Endothelial cell (in vitro differentiated cells): Measurements from ENCODE around the gene SLC8A1. TPM values are rescaled to one million over a fixed set of nuclear protein-coding genes. Genes with fewer than 3 reads are reported as not detected.

ENCODE experiments used
- DNase-seq: peaks from one replicate; pipeline ENCODE4 v3.0.0; 2021; ENCODE audit warnings: low spot score
- H3K27ac Mint-ChIP-seq: one replicate; pipeline ENCODE4 v1.8.0; 2021; ENCODE audit warnings: mixed read lengths, inconsistent platforms; ENCODE audit not compliant: unreplicated experiment
- H3K27me3 Mint-ChIP-seq: one replicate; pipeline ENCODE4 v1.8.0; 2021; ENCODE audit warnings: mild to moderate bottlenecking, moderate library complexity, mixed read lengths, inconsistent platforms; ENCODE audit not compliant: unreplicated experiment
- H3K36me3 Mint-ChIP-seq: one replicate; pipeline ENCODE4 v1.8.0; 2021; ENCODE audit warnings: mild to moderate bottlenecking, low read depth, mixed read lengths, inconsistent platforms; ENCODE audit not compliant: unreplicated experiment
- H3K4me1 Mint-ChIP-seq: one replicate; pipeline ENCODE4 v1.8.0; 2021; ENCODE audit warnings: mild to moderate bottlenecking, mixed read lengths, inconsistent platforms; ENCODE audit not compliant: unreplicated experiment
- H3K4me3 Mint-ChIP-seq: one replicate; pipeline ENCODE4 v1.8.0; 2021; ENCODE audit warnings: mild to moderate bottlenecking, mixed read lengths, inconsistent platforms; ENCODE audit not compliant: unreplicated experiment
- H3K9me3 Mint-ChIP-seq: one replicate; pipeline ENCODE4 v1.8.0; 2021; ENCODE audit warnings: mixed read lengths, inconsistent platforms; ENCODE audit not compliant: unreplicated experiment
- CTCF ChIP-seq: fragments of 200-600 bp; sonication (generic); IDR thresholded peaks from one replicate; pipeline ENCODE4 v1.5.0; 2021; ENCODE audit warnings: antibody characterized with exemption; ENCODE audit not compliant: unreplicated experiment
- total RNA-seq: library from RNA; stranded (reverse); fragmentation: NEBNext Ultra II Directional; extraction: Animal tissue kit (Norgen Biotek cat#: 25700); gene quantifications from one replicate; pipeline ENCODE4 v1.2.1, GENCODE V29; 2021; ENCODE audit not compliant: unreplicated experiment

SLC8A1 gene
- total RNA-seq, 1 donor from 2014 or later: 0.80 TPM

DNA sequence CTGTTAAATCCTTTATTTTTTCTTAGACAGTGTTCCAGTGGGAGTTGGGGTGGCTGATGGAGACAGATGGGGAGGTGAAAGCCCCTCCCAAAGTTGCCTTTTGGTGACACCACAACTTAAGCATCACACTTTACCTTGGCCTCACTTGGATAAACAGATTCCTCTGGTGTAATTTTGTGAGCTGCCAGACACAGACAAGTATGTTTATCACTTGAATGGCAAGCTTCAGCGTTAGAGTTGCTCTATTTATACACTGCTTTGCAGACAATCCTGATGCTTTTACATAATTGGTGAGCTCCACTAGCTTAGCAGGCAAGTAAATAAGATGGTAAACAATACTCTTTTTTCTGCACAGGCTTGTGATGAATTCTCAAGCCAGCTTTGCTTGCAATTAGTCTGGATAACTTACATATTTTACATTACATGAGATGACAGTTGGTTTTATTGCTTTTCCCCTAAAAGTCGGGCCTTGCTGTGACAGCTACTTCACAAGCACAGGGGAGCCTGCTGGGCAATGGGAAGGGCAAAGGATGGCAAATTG, 226.2 kb downstream of the SLC8A1 start:
- H3K4me3 Mint-ChIP-seq: no peak overlapping the region
- H3K36me3 Mint-ChIP-seq: no peaks in the 10 kb centered on the region
- no peaks in the 10 kb centered on the region for H3K9me3 Mint-ChIP-seq
- DNase-seq: no peak
- no peak for TF ChIP-seq CTCF
- H3K4me1 Mint-ChIP-seq: no peaks in the 10 kb centered on the region
- no peak overlapping the region for H3K27ac Mint-ChIP-seq
- peaks cover 2% of the 10 kb centered on the region for H3K27me3 Mint-ChIP-seq

DNA sequence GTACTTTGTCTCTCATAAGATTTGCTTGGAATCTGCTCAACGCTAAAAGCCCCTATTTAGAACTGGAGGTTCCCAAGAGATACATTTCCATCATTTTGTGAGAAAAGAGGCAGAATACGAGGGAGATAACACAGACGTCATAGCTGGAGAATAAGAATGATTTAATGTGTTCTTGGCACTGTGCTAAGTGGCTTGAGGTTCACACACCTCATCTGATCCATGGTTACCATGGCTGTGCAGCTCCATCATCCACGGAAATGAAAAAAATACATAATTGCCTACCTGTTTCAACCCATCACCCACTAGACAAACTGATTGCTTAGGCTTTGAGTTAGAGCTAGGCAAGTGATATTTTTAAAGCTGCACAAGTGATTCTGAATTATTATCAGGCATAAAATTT, 227.6 kb downstream of the SLC8A1 start:
- TF ChIP-seq CTCF: no peak
- no peak overlapping the region for H3K27ac Mint-ChIP-seq
- peaks cover 2% of the 10 kb centered on the region for H3K27me3 Mint-ChIP-seq
- no peak for DNase-seq
- no peaks in the 10 kb centered on the region for H3K9me3 Mint-ChIP-seq
- no peaks in the 10 kb centered on the region for H3K36me3 Mint-ChIP-seq
- no peak overlapping the region for H3K4me3 Mint-ChIP-seq
- H3K4me1 Mint-ChIP-seq: no peaks in the 10 kb centered on the region

DNA sequence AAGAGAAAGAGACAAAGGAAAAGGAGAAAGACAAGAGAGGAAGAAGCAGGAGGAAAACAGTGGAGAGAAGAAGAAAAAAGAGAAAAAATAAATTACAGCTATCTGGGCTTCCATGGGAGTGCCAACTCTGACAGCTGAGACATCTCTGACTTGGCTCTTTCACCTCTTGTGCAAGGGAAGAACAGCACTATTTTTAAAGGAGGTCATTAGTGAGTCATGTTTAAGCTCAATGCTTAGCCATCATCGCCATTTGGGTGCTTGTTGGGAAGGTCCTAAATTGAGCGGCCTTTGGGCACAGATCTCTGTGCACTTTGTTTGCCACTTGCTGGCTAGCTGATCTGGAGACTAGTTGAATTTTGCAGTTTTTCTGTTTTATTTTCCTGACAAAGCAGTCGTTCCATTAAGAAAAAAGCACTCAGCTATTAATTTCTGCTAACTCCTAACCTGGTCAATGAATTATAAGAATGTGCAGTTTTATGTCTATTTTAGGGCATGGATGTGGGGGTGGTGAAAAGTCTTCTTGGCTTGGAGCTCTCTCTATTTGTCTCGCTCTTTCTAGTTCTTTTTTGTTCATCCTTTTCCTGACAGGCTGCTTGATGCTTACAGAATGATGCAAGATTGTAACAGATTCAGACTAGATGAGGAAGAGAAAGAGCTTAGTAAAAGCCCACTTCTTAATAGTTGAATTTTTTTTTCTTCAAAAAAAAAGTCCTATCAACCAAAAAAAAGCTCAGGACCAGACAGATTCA, 231.5 kb downstream of the SLC8A1 start:
- H3K4me3 Mint-ChIP-seq: no peak overlapping the region
- H3K36me3 Mint-ChIP-seq: no peaks in the 10 kb centered on the region
- TF ChIP-seq CTCF: no peak
- no peak for DNase-seq
- H3K4me1 Mint-ChIP-seq: no peaks in the 10 kb centered on the region
- peaks cover 2% of the 10 kb centered on the region for H3K27me3 Mint-ChIP-seq
- no peaks in the 10 kb centered on the region for H3K9me3 Mint-ChIP-seq
- no peak overlapping the region for H3K27ac Mint-ChIP-seq

DNA sequence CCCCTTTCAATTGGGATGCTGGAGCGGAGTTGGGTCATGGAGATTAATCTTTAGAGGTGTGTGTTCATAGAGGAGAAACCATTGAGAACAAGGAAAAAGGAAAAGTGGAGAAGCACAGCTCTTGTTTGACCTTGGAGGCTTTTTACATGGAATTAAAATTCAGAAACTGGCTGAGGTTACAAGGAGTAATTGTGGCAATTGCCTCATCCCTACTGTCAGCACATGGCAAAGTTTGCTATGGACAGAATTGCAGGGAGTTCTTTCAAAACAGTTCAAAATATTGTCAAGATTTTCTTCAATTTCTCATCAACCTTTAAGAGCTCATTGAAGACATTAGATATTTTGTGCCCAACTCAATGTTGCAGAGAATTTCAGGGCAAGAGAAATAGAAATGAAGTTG, 232.7 kb downstream of the SLC8A1 start:
- Mint-ChIP-seq H3K27me3 (peaks cover 2% of the 10 kb centered on the region), H3K4me1 (no peaks in the 10 kb centered on the region), H3K27ac (no peak overlapping the region), H3K4me3 (no peak overlapping the region), H3K9me3 (no peaks in the 10 kb centered on the region), H3K36me3 (no peaks in the 10 kb centered on the region)
- TF ChIP-seq CTCF: no peak
- no peak for DNase-seq

GRCh38 chr2:40218679-40219078, 233.2 kb downstream of the SLC8A1 start:
- TF ChIP-seq CTCF: no peak
- no peak overlapping the region for H3K27ac Mint-ChIP-seq
- no peaks in the 10 kb centered on the region for H3K4me1 Mint-ChIP-seq
- H3K4me3 Mint-ChIP-seq: no peak overlapping the region
- no peaks in the 10 kb centered on the region for H3K9me3 Mint-ChIP-seq
- H3K27me3 Mint-ChIP-seq: peaks cover 2% of the 10 kb centered on the region
- H3K36me3 Mint-ChIP-seq: no peaks in the 10 kb centered on the region
- no peak for DNase-seq
